ENCODE results near the gene ATCAY. TPM values are rescaled to one million over a fixed set of nuclear protein-coding genes. Genes with fewer than 3 reads are reported as not detected.
A peak's percentile ranks its signal among the peaks of the same experiment; 100 is the strongest.

Gene ATCAY
- total and polyA plus RNA-seq, 2 of the 13 experiments (the other 11 are each of a cell fraction or from before 2014, with no cell fraction given) = not detected

GRCh38 chr19:3899531-3900294, 19.2 kb downstream of the ATCAY start:
- no TSS peak for BruUV-seq (replicated peaks)
- no peak overlapping the region for H3K9ac ChIP-seq (ENCODE audit: insufficient read depth, low read depth, low read length)
- 32% methylated on average over 18 of the region's 18 CpGs for whole genome bisulfite sequencing (ENCODE audit: low lambda C conversion rate)
- no peak overlapping the region for H3K4me3 ChIP-seq (replicated peaks in 1 of 3; ENCODE audit: insufficient read depth in 1 of 3, low read depth in 2 of 3, low read length in 3 of 3)
- H3K4me2 ChIP-seq (ENCODE audit: low read depth, low read length) = no peak overlapping the region
- 0 out of 2 replicates have a peak, but pooled peaks cover 5% of the 10 kb centered on the region for H3K4me1 ChIP-seq (ENCODE audit: insufficient read depth, low read length)
- H3K9me3 ChIP-seq (ENCODE audit: low read length) = no peaks in the 10 kb centered on the region
- intact Hi-C loops (cut with micrococcal nuclease; ENCODE audit: unreplicated experiment) (no loop called here), in situ Hi-C loops (cut with HindIII; ENCODE audit: extremely low pct_ligation_motif_present, low pct_unique_long_range_greater_than_20kb) (no loop called here)
- ATAC-seq (no peak), DNase-seq (ENCODE audit: low spot score) (no peak), FAIRE-seq (no peak)
- H3K36me3 ChIP-seq (replicated peaks in 1 of 2; ENCODE audit: control insufficient read depth in 1 of 2, insufficient read depth in 2 of 2, low read length in 2 of 2) = no peaks in the 10 kb centered on the region
- no peaks in the 10 kb centered on the region for H3K79me2 ChIP-seq (ENCODE audit: insufficient read depth, low read length)
- CTCF ChIA-PET (ENCODE audit: low intra/inter-chr PET ratio, low total read pairs) = no interaction called here
- no peak overlapping the region for H3K27ac ChIP-seq (ENCODE audit: extremely low read length, insufficient read depth, low read length)
- no peaks in the 10 kb centered on the region for H4K20me1 ChIP-seq (ENCODE audit: insufficient read depth, low read length)
- peaks cover 0 to 11% of the 10 kb centered on the region in 2 experiments; a peak in 1 of 5 replicates for H3K27me3 ChIP-seq (ENCODE audit: control insufficient read depth in 1 of 2, insufficient read depth in 2 of 2, low read length in 2 of 2)
- H2AFZ ChIP-seq (ENCODE audit: low read length) = no peak overlapping the region
- TF ChIP-seq FOXJ3 (CRISPR knock-in tag; IDR thresholded peaks at IDR 0.05; ENCODE audit: borderline replicate concordance) (no peak), KAT2B (IDR thresholded peaks at IDR 0.05; ENCODE audit: borderline replicate concordance, low read depth, low read length) (peak; percentile 60; the same call in 1 of the 2 replicates), ZBTB38 (CRISPR knock-in tag; IDR thresholded peaks at IDR 0.05) (no peak), SIX1 (CRISPR knock-in tag; IDR thresholded peaks at IDR 0.05; ENCODE audit: borderline replicate concordance) (no peak), EEA1 (CRISPR knock-in tag; IDR thresholded peaks at IDR 0.05; ENCODE audit: borderline replicate concordance) (no peak), ZNF503 (CRISPR knock-in tag; IDR thresholded peaks at IDR 0.05) (no peak), SRF (IDR thresholded peaks at IDR 0.05; ENCODE audit: low read depth, low read length) (no peak)
- POLR2A ChIA-PET = no interaction called here
